Measurements from ENCODE around the gene SETD5. TPM values are rescaled to one million over a fixed set of nuclear protein-coding genes. Genes with fewer than 3 reads are reported as not detected.
A peak's percentile ranks its signal among the peaks of the same experiment; 100 is the strongest.

The SETD5 gene
- total and polyA plus RNA-seq, 2 of the 4 experiments (the other 2 are of a cell fraction) = 42.7 to 62.9 TPM

DNA sequence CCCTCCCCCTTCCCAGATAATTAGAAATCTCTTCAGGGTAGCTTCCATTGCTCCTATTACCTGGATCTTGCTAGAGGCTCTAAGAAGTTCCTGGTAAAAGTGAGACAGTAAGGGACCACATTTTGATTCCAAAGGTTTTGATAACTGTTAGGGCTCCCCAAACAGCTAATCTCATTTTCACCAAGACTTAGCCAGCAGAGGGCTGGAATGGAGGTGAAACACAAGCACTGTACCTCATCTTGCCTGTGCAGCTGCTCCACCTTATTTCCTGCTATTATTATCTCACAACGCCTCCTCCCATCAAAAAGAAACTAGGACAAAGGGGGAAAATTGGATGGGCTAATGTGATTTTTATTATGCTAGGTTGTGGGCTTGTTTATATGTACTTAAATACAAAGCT is 7.3 kb downstream of the SETD5 start:
- no peak overlapping the region for H3K14ac ChIP-seq (replicated peaks; ENCODE audit: low read depth, low read length)
- no peak overlapping the region for H3K4ac ChIP-seq (ENCODE audit: low read depth, low read length)
- in situ Hi-C loops (cut with MboI; ENCODE audit: low sequenced_read_pairs) (no loop called here), intact Hi-C loops (cut with micrococcal nuclease) (no loop called here), dilution Hi-C loops (cut with HindIII; ENCODE audit: low sequenced_read_pairs, unreplicated experiment) (no loop called here)
- no peak overlapping the region for H3K56ac ChIP-seq (ENCODE audit: extremely low read depth, insufficient read depth, low read length)
- no peak overlapping the region for H4K8ac ChIP-seq (ENCODE audit: low read depth in 2 of 2, low read length in 2 of 2)
- no peak overlapping the region for H2BK20ac ChIP-seq (ENCODE audit: low read depth, low read length)
- no peak overlapping the region for H4K5ac ChIP-seq (ENCODE audit: low read depth, low read length)
- H3K4me3 ChIP-seq (ENCODE audit: insufficient read depth, low read depth, low read length) = no peak overlapping the region
- ATAC-seq (ENCODE audit: low read depth) (no peak), DNase-seq (no peak)
- H3K9me3 ChIP-seq (ENCODE audit: control insufficient read depth, insufficient read depth, low read length) = no peaks in the 10 kb centered on the region
- H3K27ac ChIP-seq (ENCODE audit: insufficient read depth, low read length) = no peak overlapping the region
- POLR2A ChIA-PET (ENCODE audit: unreplicated experiment) = interaction anchor here (0.5 to 0.7 kb wide), 2 partner anchors 11 to 12 kb away, joined by 3 to 4 read pairs; no protein-coding TSS in a partner anchor
- BruUV-seq (replicated peaks) = no TSS peak
- no peaks in the 10 kb centered on the region for H3K36me3 ChIP-seq (ENCODE audit: control insufficient read depth, insufficient read depth, low read length)
- H3K4me2 ChIP-seq (ENCODE audit: low read depth, low read length) = peak overlapping the region; percentile 61
- peaks cover 100% of the 10 kb centered on the region for H4K20me1 ChIP-seq (ENCODE audit: insufficient read depth, low read length)
- TF ChIP-seq, protein P1, sequence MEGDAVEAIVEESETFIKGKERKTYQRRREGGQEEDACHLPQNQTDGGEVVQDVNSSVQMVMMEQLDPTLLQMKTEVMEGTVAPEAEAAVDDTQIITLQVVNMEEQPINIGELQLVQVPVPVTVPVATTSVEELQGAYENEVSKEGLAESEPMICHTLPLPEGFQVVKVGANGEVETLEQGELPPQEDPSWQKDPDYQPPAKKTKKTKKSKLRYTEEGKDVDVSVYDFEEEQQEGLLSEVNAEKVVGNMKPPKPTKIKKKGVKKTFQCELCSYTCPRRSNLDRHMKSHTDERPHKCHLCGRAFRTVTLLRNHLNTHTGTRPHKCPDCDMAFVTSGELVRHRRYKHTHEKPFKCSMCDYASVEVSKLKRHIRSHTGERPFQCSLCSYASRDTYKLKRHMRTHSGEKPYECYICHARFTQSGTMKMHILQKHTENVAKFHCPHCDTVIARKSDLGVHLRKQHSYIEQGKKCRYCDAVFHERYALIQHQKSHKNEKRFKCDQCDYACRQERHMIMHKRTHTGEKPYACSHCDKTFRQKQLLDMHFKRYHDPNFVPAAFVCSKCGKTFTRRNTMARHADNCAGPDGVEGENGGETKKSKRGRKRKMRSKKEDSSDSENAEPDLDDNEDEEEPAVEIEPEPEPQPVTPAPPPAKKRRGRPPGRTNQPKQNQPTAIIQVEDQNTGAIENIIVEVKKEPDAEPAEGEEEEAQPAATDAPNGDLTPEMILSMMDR (conservative IDR thresholded peaks at IDR 0.05; ENCODE audit: low read depth, low read length) = no peak
- TF ChIP-seq MAZ (IDR thresholded peaks at IDR 0.05; ENCODE audit: borderline replicate concordance, low read depth, low read length) (no peak), MAFK (IDR thresholded peaks at IDR 0.05; ENCODE audit: low read depth, low read length) (no peak), POLR2A (IDR thresholded peaks at IDR 0.05; ENCODE audit: low read depth, low read length) (no peak), RFX5 (IDR thresholded peaks at IDR 0.05; ENCODE audit: low read depth, low read length) (no peak)
- no peak overlapping the region for H3K18ac ChIP-seq (ENCODE audit: low read depth, low read length)
- peaks cover 9% of the 10 kb centered on the region for H3K4me1 ChIP-seq (ENCODE audit: control insufficient read depth, insufficient read depth, low read length)
- H2AK9ac ChIP-seq (replicated peaks; ENCODE audit: low read depth, low read length, poor library complexity) = no peak overlapping the region
- H2AFZ ChIP-seq (replicated peaks; ENCODE audit: low read length, poor library complexity) = no peak overlapping the region
- H3K79me1 ChIP-seq (ENCODE audit: low read depth in 1 of 2, low read length in 2 of 2) = peaks cover 0 to 24% of the 10 kb centered on the region in 2 experiments; a peak in 2 of 4 replicates
- H2BK15ac ChIP-seq (ENCODE audit: low read depth, low read length) = no peak overlapping the region
- no peak overlapping the region for H3K23ac ChIP-seq (ENCODE audit: low read depth, low read length)
- CTCF ChIA-PET = no interaction called here
- no peak overlapping the region for H2BK120ac ChIP-seq (ENCODE audit: low read depth, low read length)
- no peak overlapping the region for H3K9ac ChIP-seq (ENCODE audit: low read depth, low read length)
- no peak overlapping the region for H4K91ac ChIP-seq (ENCODE audit: insufficient read depth, low read depth, low read length)
- H3K9me1 ChIP-seq (ENCODE audit: insufficient read depth, low read length) = peaks cover 8% of the 10 kb centered on the region; the same call in 1 of the 2 replicates
- WGBS, 2 experiments (ENCODE audit: extremely low coverage in 2 of 2, insufficient read length in 1 of 2) = no CpG with 5 or more reads among the region's 1 CpG
- H3K27me3 ChIP-seq (ENCODE audit: control insufficient read depth, insufficient read depth, low read length) = no peaks in the 10 kb centered on the region
- H2BK5ac ChIP-seq (ENCODE audit: low read depth, low read length, poor library complexity, severe bottlenecking) = no peak overlapping the region
- H2AK5ac ChIP-seq (ENCODE audit: low read depth, low read length) = no peak overlapping the region

Data from IMR-90 (cell line).